Fibroblast of mammary gland (primary cell): ENCODE data around the gene RAP1A.
"Not testable (repeated sequence)": the region's sequence is repeated elsewhere in the genome, so short reads cannot be mapped to it uniquely, and the experiment has no call there.

Source experiments
- DNase-seq: peaks from one replicate; pipeline ENCODE4 v3.0.0-alpha.2; 2010; ENCODE audit warnings: low read depth
- H3K4me3 ChIP-seq: 2 replicates; pipeline ENCODE4 v1.5.1; 2011; ENCODE audit warnings: low read depth, mild to moderate bottlenecking, low read length, moderate library complexity; ENCODE audit not compliant: control insufficient read depth
- TF ChIP-seq, protein P1 (sequence below): conservative IDR thresholded peaks from 2 replicates; pipeline ENCODE4 v1.5.1; 2011; ENCODE audit warnings: low read depth, low read length, inconsistent platforms; ENCODE audit not compliant: control insufficient read depth, insufficient read depth

The RAP1A gene

GRCh38 chr1:111602974-111603373, 16.6 kb upstream of the RAP1A start:
- DNase-seq, result no peak
- no peak overlapping the region for H3K4me3 ChIP-seq
- TF ChIP-seq, protein P1, sequence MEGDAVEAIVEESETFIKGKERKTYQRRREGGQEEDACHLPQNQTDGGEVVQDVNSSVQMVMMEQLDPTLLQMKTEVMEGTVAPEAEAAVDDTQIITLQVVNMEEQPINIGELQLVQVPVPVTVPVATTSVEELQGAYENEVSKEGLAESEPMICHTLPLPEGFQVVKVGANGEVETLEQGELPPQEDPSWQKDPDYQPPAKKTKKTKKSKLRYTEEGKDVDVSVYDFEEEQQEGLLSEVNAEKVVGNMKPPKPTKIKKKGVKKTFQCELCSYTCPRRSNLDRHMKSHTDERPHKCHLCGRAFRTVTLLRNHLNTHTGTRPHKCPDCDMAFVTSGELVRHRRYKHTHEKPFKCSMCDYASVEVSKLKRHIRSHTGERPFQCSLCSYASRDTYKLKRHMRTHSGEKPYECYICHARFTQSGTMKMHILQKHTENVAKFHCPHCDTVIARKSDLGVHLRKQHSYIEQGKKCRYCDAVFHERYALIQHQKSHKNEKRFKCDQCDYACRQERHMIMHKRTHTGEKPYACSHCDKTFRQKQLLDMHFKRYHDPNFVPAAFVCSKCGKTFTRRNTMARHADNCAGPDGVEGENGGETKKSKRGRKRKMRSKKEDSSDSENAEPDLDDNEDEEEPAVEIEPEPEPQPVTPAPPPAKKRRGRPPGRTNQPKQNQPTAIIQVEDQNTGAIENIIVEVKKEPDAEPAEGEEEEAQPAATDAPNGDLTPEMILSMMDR, result no peak

DNA sequence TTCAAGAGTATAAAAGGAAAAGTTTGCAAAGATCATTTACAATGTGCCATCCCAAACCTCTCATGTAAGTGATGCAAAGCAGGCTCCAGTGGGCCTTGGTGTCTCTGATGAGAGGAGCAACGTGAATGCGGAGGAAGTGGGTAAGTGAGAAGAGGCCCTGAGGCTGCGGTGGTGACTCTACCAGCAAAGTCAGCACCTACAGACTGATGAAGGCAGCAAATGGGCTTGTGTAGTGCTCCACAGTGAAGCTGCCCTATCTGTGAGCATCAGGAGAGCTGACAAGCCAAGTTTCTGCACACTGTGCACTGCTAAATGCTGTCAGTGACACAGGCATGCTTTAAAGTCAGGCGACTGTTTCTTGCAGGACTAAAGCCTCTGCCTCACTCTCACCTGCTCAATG, 15.6 kb upstream of the RAP1A start:
- no peak for DNase-seq
- TF ChIP-seq, protein P1, result no peak

GRCh38 chr1:111604931-111605330, 14.7 kb upstream of the RAP1A start:
- TF ChIP-seq, protein P1, result no peak
- no peak overlapping the region for H3K4me3 ChIP-seq
- peak; percentile 61 for DNase-seq

More for the DNA sequence above, 15.6 kb upstream of the RAP1A start:
- no peak overlapping the region for H3K4me3 ChIP-seq

DNA sequence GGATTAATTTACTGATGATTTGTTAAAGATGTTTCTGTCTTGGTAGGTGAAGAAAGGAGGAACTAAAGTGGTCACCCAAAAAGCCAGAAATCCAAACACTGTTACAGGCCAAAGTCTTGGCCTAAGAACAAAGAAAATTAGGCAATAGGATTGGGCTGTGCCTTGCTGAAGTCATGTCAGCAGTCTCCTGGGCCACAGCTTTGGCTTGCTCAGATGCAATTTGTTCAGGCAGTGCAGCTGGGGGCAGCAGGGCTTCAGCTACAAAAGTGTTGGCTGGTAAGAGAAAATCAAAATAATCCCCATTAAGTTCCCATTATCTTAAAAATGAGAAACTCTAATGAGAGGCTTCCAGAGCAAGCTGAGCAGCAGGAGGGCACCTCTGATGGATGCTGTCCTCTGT, 14.0 kb upstream of the RAP1A start:
- TF ChIP-seq, protein P1, result no peak
- H3K4me3 ChIP-seq, result no peak overlapping the region
- peak; percentile 76 for DNase-seq

- not testable (repeated sequence) for DNase-seq, H3K4me3 ChIP-seq
Measured at GRCh38 chr1:111606457-111607215, 13.0 kb upstream of the RAP1A start.

GRCh38 chr1:111608528-111608927, 11.1 kb upstream of the RAP1A start:
- not testable (repeated sequence) for DNase-seq, H3K4me3 ChIP-seq

GRCh38 chr1:111611986-111612385, 7.6 kb upstream of the RAP1A start:
- TF ChIP-seq, protein P1, result no peak
- DNase-seq, result no peak
- H3K4me3 ChIP-seq, result no peak overlapping the region
